Neuron (in vitro differentiated cells): ENCODE data around the gene IRF8.

Experiments used
- H2AFZ ChIP-seq: one replicate; pipeline ENCODE4 v1.6.1; 2013; ENCODE audit warnings: low read depth, mild to moderate bottlenecking, inconsistent platforms, low read length, moderate library complexity
- H3K27me3 ChIP-seq: one replicate; pipeline ENCODE4 v1.6.1; 2013; ENCODE audit warnings: low read length; ENCODE audit not compliant: insufficient read depth
- H3K36me3 ChIP-seq: one replicate; pipeline ENCODE4 v1.6.1; 2013; ENCODE audit warnings: low read length; ENCODE audit not compliant: insufficient read depth
- H3K4me1 ChIP-seq: one replicate; pipeline ENCODE4 v1.6.1; 2013; ENCODE audit warnings: low read length; ENCODE audit not compliant: insufficient read depth
- H3K4me3 ChIP-seq: 2 replicates; pipeline ENCODE4 v1.5.1; 2013; ENCODE audit warnings: mild to moderate bottlenecking, low read length, moderate library complexity
- H3K9me3 ChIP-seq: one replicate; pipeline ENCODE4 v1.6.1; 2013; ENCODE audit warnings: low read length

The IRF8 gene

DNA sequence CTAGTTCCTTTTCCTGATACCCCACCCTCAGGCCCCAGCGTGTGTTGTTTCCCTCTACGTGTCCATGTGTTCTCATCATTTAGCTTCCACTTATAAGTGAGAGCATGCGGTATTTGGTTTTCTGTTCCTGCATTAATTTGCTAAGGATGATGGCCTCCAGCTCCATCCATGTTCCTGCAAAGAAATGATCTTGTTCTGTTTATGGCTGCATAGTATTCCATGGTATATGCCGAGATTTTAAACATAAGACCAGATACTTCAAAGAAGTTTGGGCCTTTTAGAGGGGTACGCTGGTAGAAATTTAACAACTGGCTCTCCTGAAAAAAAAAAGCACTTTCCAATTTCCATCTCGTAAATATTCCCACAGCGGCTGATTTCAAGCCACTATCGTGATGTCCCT is 59.8 kb downstream of the IRF8 start:
- Histone ChIP-seq H2AFZ (no peak overlapping the region), H3K4me1 (no peaks in the 10 kb centered on the region), H3K36me3 (no peaks in the 10 kb centered on the region), H3K9me3 (no peaks in the 10 kb centered on the region), H3K4me3 (no peak overlapping the region), H3K27me3 (peaks cover 5% of the 10 kb centered on the region)

GRCh38 chr16:85959686-85960085 is 60.7 kb downstream of the IRF8 start:
- no peak overlapping the region for H2AFZ ChIP-seq
- H3K4me1 ChIP-seq: no peaks in the 10 kb centered on the region
- peaks cover 5% of the 10 kb centered on the region for H3K27me3 ChIP-seq
- no peak overlapping the region for H3K4me3 ChIP-seq
- no peaks in the 10 kb centered on the region for H3K36me3 ChIP-seq
- no peaks in the 10 kb centered on the region for H3K9me3 ChIP-seq

DNA sequence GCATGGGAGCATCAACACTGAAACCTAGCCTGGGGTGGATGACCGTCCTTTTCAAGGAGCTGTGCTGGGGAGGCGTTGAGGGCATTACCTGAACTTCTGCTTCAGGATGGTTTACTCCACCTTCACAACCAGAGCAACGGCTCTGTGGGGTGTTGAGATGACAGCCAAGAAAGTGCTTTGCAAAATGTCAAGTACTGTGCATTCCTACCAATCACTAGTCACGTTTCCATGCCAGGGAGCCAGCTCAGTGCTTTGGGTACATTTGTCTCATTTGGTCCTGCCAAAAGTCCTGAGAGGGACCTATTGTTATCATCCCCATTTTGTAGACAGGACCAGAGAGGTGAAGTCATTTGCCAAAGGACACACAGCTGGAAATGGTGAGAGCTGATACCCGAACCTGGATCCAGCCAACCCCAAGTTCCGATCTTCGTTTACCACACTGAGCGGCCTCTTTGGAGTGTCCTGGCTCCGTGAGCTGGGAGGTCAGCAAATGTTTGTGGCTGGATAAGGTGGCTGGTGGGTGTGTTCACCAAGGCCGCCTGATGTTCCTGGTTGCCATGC is 61.6 kb downstream of the IRF8 start:
- Histone ChIP-seq H3K27me3 (no peaks in the 10 kb centered on the region), H2AFZ (no peak overlapping the region), H3K9me3 (no peaks in the 10 kb centered on the region), H3K36me3 (no peaks in the 10 kb centered on the region), H3K4me1 (no peaks in the 10 kb centered on the region), H3K4me3 (no peak overlapping the region)

DNA sequence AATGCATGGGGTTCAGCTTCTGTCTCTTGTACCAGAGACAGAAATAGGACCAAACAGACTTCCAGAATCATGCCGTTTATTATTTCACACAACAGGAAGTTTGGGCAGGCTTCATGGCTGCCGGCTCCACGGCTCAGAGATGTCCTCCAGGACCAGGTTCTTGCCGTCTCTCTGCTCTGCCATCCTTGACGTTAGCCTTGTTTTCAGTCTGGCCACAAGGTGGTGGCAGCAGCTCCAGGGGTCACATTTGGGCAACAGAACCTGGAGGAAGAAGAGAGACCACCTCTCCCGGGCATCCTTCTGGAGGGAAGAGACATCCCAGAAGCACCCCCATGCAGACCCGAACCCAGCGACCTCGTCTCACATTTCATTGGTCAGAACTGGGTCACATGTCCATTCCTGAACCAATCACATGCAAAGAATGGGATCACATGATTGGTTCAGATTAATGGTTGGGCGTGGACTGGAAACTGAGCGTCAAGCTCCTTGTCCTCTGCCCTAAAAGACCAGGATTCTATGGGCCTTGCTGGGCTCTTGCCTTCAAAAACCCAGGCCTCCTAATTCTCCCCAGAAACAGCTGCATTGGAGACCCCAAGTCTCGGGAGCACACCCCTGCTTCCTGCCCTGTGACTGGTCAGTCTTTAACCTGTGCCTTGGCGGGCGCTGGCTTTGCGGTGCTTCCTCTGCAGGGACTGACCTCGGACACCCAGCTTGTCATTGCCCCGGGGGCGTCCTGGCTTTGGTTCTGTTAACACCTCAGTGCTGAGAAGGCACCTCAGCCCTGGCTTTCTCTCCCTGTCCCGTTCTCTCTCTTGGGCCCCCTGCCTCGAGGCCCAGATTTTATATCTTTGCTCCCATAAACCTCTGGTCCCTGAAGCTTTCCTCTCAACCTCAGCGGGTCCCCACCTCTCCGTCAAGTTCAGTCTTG is 63.3 kb downstream of the IRF8 start:
- no peaks in the 10 kb centered on the region for H3K4me1 ChIP-seq
- H3K36me3 ChIP-seq: no peaks in the 10 kb centered on the region
- no peaks in the 10 kb centered on the region for H3K9me3 ChIP-seq
- no peak overlapping the region for H2AFZ ChIP-seq
- H3K27me3 ChIP-seq: no peaks in the 10 kb centered on the region
- H3K4me3 ChIP-seq: no peak overlapping the region

GRCh38 chr16:85963753-85964285 is 64.9 kb downstream of the IRF8 start:
- peaks cover 8% of the 10 kb centered on the region for H3K27me3 ChIP-seq
- H3K36me3 ChIP-seq: no peaks in the 10 kb centered on the region
- H3K4me3 ChIP-seq: no peak overlapping the region
- no peaks in the 10 kb centered on the region for H3K4me1 ChIP-seq
- no peak overlapping the region for H2AFZ ChIP-seq
- H3K9me3 ChIP-seq: no peaks in the 10 kb centered on the region

- H3K27me3 ChIP-seq: peaks cover 12% of the 10 kb centered on the region
- no peak overlapping the region for H3K4me3 ChIP-seq
- H3K36me3 ChIP-seq: no peaks in the 10 kb centered on the region
- no peak overlapping the region for H2AFZ ChIP-seq
- H3K9me3 ChIP-seq: no peaks in the 10 kb centered on the region
- H3K4me1 ChIP-seq: no peaks in the 10 kb centered on the region
Measured at GRCh38 chr16:85965125-85965524, 66.2 kb downstream of the IRF8 start.

- Histone ChIP-seq H3K4me3 (no peak overlapping the region), H2AFZ (no peak overlapping the region), H3K9me3 (no peaks in the 10 kb centered on the region), H3K4me1 (no peaks in the 10 kb centered on the region), H3K36me3 (no peaks in the 10 kb centered on the region), H3K27me3 (peaks cover 12% of the 10 kb centered on the region)
Measured at GRCh38 chr16:85967111-85967510, 68.1 kb downstream of the IRF8 start.

- Histone ChIP-seq H3K9me3 (peaks cover 3% of the 10 kb centered on the region), H3K4me3 (no peak overlapping the region), H2AFZ (no peak overlapping the region), H3K4me1 (no peaks in the 10 kb centered on the region), H3K27me3 (peaks cover 12% of the 10 kb centered on the region), H3K36me3 (no peaks in the 10 kb centered on the region)
Measured at GRCh38 chr16:85968041-85968920, 69.3 kb downstream of the IRF8 start.

DNA sequence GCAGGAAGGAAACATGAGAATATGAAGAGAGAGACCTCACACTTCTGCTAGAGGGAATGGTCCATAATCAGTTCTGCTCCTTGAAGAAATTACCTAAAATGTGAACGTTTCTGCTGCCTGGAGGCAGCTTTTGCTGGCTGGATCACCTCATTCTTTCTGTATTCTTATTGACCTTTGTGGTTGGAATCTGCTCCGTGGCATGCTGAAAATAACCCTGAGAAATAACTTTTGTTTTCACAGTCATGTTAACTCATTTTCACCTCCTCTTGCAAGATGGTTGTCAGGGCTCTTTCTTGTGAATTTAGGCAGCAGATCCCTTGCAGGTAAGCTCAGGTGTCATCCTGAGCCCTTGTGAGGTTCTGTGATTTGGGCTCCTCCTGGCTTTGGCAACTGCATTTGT is 70.2 kb downstream of the IRF8 start:
- H3K4me1 ChIP-seq: no peaks in the 10 kb centered on the region
- H2AFZ ChIP-seq: no peak overlapping the region
- peaks cover 12% of the 10 kb centered on the region for H3K27me3 ChIP-seq

DNA sequence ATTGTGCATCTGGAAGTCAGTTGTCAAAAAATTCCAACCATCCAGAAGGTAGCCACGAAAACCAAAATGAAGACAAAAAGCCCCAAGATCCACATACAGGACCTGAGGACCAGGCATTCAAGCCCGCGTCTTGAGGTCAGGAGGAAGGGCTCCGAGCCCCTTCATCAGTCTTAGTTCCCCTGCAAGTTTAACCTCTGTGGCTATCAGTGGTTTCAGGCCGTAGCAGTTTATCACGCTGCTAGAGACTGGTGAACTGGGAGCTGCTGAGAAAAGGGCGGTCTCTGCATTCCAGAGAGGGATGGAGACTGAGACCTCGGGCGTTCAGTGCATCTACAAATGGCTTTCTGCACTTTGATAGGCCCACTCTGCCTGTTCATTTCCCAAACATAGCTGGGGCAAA is 70.6 kb downstream of the IRF8 start:
- Histone ChIP-seq H2AFZ (no peak overlapping the region), H3K9me3 (peaks cover 3% of the 10 kb centered on the region), H3K36me3 (no peaks in the 10 kb centered on the region), H3K4me3 (no peak overlapping the region), H3K4me1 (no peaks in the 10 kb centered on the region), H3K27me3 (peaks cover 12% of the 10 kb centered on the region)

More for the DNA sequence above, 70.2 kb downstream of the IRF8 start:
- Histone ChIP-seq H3K4me3 (no peak overlapping the region), H3K9me3 (peaks cover 3% of the 10 kb centered on the region), H3K36me3 (no peaks in the 10 kb centered on the region)

GRCh38 chr16:85970016-85970733 is 71.2 kb downstream of the IRF8 start:
- Histone ChIP-seq H3K4me3 (no peak overlapping the region), H3K36me3 (no peaks in the 10 kb centered on the region), H2AFZ (no peak overlapping the region), H3K9me3 (peaks cover 5% of the 10 kb centered on the region), H3K27me3 (peaks cover 12% of the 10 kb centered on the region), H3K4me1 (no peaks in the 10 kb centered on the region)

GRCh38 chr16:85970738-85971137 is 71.8 kb downstream of the IRF8 start:
- H3K9me3 ChIP-seq: peaks cover 5% of the 10 kb centered on the region
- H3K4me3 ChIP-seq: no peak overlapping the region
- H3K4me1 ChIP-seq: no peaks in the 10 kb centered on the region
- no peak overlapping the region for H2AFZ ChIP-seq
- no peaks in the 10 kb centered on the region for H3K36me3 ChIP-seq
- peaks cover 12% of the 10 kb centered on the region for H3K27me3 ChIP-seq
